Fibroblast of villous mesenchyme (primary cell): ENCODE results near the gene NFIX. TPM values are rescaled to one million over a fixed set of nuclear protein-coding genes. Genes with fewer than 3 reads are reported as not detected.

Source experiments
- DNase-seq: peaks from one replicate; pipeline ENCODE4 v3.0.0-alpha.2; 2010; ENCODE audit warnings: low read depth
- H3K4me3 ChIP-seq: 2 replicates; pipeline ENCODE4 v1.5.1; 2011; ENCODE audit warnings: low read depth, mild to moderate bottlenecking, low read length
- total RNA-seq: library from RNA; depleted of rRNA; stranded (reverse); fragments of >200 nt; gene quantifications from 2 replicates; pipeline ENCODE4 v1.2.3, GENCODE V29; 2012
- TF ChIP-seq, protein P1 (sequence below): IDR thresholded peaks from 2 replicates; pipeline ENCODE4 v1.5.1; 2012; ENCODE audit warnings: low read depth, mild to moderate bottlenecking, low read length; ENCODE audit not compliant: insufficient read depth

The NFIX gene
- total RNA-seq, 1 donor, result 30.2 TPM

DNA sequence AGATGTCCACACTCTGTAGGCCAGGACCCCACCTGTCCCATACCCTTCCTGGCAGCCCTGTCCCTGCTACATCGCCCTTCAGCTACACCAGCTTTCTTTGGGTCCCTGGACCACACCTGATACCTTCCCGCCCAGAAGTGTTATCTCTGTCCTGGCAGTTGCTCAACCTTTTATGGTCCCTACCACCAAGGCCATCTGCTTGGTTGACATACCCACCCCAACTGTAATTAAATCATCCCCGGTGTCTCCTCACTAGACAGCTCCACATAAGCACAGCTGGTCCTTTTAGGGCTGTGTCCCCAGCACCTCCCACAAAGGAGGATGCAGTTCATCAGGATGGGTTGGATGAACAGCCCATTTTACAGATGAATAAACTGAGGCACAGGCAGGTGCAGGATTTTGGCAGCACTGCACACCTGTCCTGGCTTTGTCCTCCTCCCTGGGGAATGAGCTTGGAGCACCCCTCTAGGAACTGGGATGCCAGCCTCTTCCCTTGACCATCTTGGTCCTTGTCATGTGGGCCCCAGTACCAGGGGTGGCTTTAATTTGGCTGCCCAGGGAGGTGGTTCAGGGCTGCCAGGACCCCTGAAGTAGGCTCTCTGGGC lies 135.7 kb downstream of the NFIX start:
- no peak overlapping the region for H3K4me3 ChIP-seq
- DNase-seq, result no peak
- TF ChIP-seq, protein P1, sequence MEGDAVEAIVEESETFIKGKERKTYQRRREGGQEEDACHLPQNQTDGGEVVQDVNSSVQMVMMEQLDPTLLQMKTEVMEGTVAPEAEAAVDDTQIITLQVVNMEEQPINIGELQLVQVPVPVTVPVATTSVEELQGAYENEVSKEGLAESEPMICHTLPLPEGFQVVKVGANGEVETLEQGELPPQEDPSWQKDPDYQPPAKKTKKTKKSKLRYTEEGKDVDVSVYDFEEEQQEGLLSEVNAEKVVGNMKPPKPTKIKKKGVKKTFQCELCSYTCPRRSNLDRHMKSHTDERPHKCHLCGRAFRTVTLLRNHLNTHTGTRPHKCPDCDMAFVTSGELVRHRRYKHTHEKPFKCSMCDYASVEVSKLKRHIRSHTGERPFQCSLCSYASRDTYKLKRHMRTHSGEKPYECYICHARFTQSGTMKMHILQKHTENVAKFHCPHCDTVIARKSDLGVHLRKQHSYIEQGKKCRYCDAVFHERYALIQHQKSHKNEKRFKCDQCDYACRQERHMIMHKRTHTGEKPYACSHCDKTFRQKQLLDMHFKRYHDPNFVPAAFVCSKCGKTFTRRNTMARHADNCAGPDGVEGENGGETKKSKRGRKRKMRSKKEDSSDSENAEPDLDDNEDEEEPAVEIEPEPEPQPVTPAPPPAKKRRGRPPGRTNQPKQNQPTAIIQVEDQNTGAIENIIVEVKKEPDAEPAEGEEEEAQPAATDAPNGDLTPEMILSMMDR, result no peak

DNA sequence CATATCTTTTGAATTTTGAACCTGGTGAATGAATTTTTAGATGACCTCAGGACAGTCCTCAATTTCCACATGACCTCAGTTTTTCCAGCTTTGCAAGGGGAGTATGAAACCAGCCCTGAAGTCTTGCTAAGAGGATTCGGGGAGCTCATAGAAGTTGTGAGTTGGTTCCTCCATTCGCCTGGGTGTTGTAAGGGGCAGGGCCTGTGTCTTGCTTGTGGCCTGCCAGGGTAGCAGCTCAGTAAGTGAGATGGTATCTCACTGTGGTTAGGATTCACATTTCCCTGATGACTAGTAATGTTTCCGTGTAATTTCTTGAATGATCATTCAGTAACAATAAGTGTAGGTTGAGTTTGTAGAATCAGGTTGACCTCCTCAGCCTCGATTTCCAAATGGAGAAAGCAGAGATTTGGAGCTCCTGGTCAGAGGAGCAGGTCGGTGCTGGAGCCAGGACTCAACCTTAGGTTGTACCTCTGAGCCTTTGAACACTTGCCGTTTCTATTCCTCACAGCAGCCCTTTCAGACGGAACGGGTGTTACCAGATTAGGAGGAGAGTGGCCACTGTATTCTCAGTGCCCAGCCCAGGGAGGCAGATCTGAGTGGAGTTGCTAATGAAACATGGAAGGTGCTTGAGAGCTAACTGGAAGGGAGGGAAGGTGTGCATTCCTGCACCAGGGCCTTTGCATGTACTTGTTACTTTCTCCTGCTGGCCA lies 137.4 kb downstream of the NFIX start:
- H3K4me3 ChIP-seq, result no peak overlapping the region
- no peak for DNase-seq
- TF ChIP-seq, protein P1, result no peak

DNA sequence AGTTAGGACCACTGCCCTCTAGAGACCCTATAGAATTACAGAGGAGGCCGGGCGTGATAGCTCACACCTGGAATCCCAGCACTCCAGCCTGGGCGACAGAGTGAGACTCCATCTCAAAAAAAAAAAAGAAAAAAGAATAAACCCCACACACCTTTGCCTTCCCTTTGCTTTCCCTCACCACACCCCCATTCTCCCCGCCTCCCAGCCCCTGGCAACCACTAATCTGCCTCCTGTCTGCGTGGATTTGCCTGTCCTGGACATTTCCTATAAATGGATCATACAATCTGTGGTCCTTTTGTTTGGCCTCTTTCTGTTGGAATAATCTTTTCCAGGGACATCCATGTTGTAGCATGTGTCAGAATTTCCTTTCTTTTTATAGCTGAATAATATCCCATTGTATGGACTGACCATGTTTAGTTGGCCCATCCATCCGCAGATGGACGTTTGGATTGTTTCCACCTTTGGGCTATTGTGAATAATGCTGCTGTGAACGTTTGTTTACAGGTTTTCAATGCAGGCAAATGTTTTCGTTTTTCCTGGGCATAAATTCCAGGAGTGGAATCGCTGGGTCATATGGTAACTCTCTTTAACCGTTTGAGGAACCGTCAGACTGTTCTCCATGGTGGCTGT lies 138.1 kb downstream of the NFIX start:
- TF ChIP-seq, protein P1, result no peak
- H3K4me3 ChIP-seq, result no peak overlapping the region
- no peak for DNase-seq

DNA sequence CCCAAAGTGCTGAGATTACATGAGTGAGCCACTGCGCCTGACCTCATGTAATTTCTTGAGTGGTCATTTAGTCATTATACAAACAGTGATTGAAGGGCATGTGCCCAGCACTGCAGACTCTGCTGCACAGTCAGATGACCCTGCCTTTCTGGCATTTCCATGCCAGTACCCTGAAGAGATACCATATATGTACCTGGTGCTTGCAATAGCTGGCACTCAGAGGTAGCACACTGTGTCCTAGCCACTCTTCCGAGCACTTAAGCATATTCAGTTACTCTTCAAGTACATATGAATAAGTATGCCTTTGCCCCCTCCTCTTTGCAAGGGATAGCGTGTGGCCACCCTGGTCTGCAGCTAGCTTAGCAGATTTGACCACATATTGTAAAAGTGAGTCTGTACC lies 139.4 kb downstream of the NFIX start:
- H3K4me3 ChIP-seq, result no peak overlapping the region
- TF ChIP-seq, protein P1, result no peak
- no peak for DNase-seq

- H3K4me3 ChIP-seq, result no peak overlapping the region
- DNase-seq, result no peak
- TF ChIP-seq, protein P1, result no peak
These were observed 140.1 kb downstream of the NFIX start for GRCh38 chr19:13135068-13136062.

DNA sequence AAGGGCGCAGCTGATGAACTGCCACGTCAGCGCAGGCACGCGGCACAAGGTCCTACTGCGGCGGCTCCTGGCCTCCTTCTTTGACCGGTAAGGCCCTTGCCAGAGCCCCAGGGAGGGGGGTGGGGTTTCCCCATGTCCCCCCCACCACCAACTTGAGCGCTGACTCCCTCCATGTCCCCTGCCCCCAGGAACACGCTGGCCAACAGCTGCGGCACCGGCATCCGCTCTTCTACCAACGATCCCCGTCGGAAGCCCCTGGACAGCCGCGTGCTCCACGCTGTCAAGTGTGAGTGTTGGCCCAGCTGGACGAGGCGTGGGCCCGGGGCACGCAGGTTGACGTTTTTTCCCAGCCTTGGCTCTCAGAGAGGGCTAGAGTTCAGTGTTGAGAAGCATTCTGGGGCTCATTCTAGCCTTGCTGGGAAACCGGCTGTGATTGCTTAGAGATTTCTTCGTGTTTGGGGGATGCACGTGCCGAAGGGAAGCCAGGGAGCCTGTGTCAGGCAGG lies 142.1 kb downstream of the NFIX start:
- TF ChIP-seq, protein P1, result no peak
- no peak for DNase-seq
- no peak overlapping the region for H3K4me3 ChIP-seq
